HEK293 (cell line): ENCODE results near the gene CORO7.
A peak's percentile ranks its signal among the peaks of the same experiment; 100 is the strongest.

Experiments used
- CTCF ChIA-PET: fragments of 350-600 bp; formaldehyde crosslinking; extraction: SDS; loops from one replicate; lab custom pipeline; 2021; ENCODE audit warnings: antibody characterized with exemption; lab: Yijun Ruan, JAX
- POLR2A ChIA-PET: fragments of 300-600 bp; formaldehyde crosslinking; extraction: SDS; loops from one replicate; lab custom pipeline; 2020; ENCODE audit warnings: antibody characterized with exemption, inconsistent platforms; lab: Yijun Ruan, JAX
- H3K27ac ChIP-seq: fragments of 200-500 bp; sonication (Bioruptor generic); 2 replicates; pipeline ENCODE4 v1.5.1; 2014; ENCODE audit warnings: low read depth, low read length, control low read depth, inconsistent platforms; ENCODE audit errors: extremely low read depth
- H3K36me3 ChIP-seq, 2 experiments: fragments of 200-500 bp in 1 of 2; sonication (Bioruptor generic) in 1 of 2; 1 replicate in 1 of 2; 2 replicates in 1 of 2; pipeline ENCODE4 v1.5.1; 2014 to 2017; ENCODE audit warnings: inconsistent platforms in 2 of 2, low read length in 2 of 2; ENCODE audit not compliant: control insufficient read depth in 2 of 2, insufficient read depth in 1 of 2
- H3K4me1 ChIP-seq: fragments of 200-500 bp; sonication (Bioruptor generic); 2 replicates; pipeline ENCODE4 v1.5.1; 2014; ENCODE audit warnings: mild to moderate bottlenecking, low read length, inconsistent platforms; ENCODE audit not compliant: control insufficient read depth, insufficient read depth
- H3K4me3 ChIP-seq: 2 replicates; pipeline ENCODE4 v1.5.1; 2011; ENCODE audit warnings: low read depth, mild to moderate bottlenecking, control low read depth, low read length, moderate library complexity
- H3K9me3 ChIP-seq: fragments of 200-500 bp; sonication (Bioruptor generic); 2 replicates; pipeline ENCODE4 v1.5.1; 2014; ENCODE audit warnings: low read depth, low read length, inconsistent platforms; ENCODE audit not compliant: control insufficient read depth, insufficient read depth
- CTCF ChIP-seq: fragments of 450-650 bp; formaldehyde crosslinking; IDR thresholded peaks from 2 replicates; pipeline ENCODE4 v1.5.1; 2016; ENCODE audit warnings: missing biosample characterization, missing genetic modification characterization
- GLIS2 ChIP-seq: fragments of 450-650 bp; formaldehyde crosslinking; IDR thresholded peaks from 2 replicates; pipeline ENCODE4 v1.5.1; 2016; ENCODE audit warnings: missing biosample characterization, missing genetic modification characterization
- HIC1 ChIP-seq: fragments of 450-650 bp; formaldehyde crosslinking; IDR thresholded peaks from 2 replicates; pipeline ENCODE4 v1.5.1; 2016; ENCODE audit warnings: missing biosample characterization, missing genetic modification characterization
- KLF1 ChIP-seq: fragments of 450-650 bp; formaldehyde crosslinking; IDR thresholded peaks from 2 replicates; pipeline ENCODE4 v1.5.1; 2016; ENCODE audit warnings: missing biosample characterization, missing genetic modification characterization
- KLF17 ChIP-seq: fragments of 450-650 bp; formaldehyde crosslinking; IDR thresholded peaks from 2 replicates; pipeline ENCODE4 v1.5.1; 2016; ENCODE audit warnings: missing biosample characterization, missing genetic modification characterization
- SP7 ChIP-seq: fragments of 450-650 bp; formaldehyde crosslinking; IDR thresholded peaks from 2 replicates; pipeline ENCODE4 v1.5.1; 2016; ENCODE audit warnings: missing biosample characterization, missing genetic modification characterization
- ZBTB8A ChIP-seq: fragments of 450-650 bp; formaldehyde crosslinking; IDR thresholded peaks from 2 replicates; pipeline ENCODE4 v1.5.1; 2016; ENCODE audit warnings: missing biosample characterization, missing genetic modification characterization
- ZFHX2 ChIP-seq: fragments of 450-650 bp; formaldehyde crosslinking; conservative IDR thresholded peaks from 2 replicates; pipeline ENCODE4 v1.5.1; 2016; ENCODE audit warnings: missing biosample characterization, missing genetic modification characterization
- ZFP69B ChIP-seq: fragments of 450-650 bp; formaldehyde crosslinking; IDR thresholded peaks from 2 replicates; pipeline ENCODE4 v1.5.1; 2016; ENCODE audit warnings: missing biosample characterization, missing genetic modification characterization
- ZNF132 ChIP-seq: fragments of 450-650 bp; formaldehyde crosslinking; IDR thresholded peaks from 2 replicates; pipeline ENCODE4 v1.5.1; 2017; ENCODE audit warnings: missing biosample characterization, missing genetic modification characterization, borderline replicate concordance
- ZNF148 ChIP-seq: fragments of 450-650 bp; formaldehyde crosslinking; IDR thresholded peaks from 2 replicates; pipeline ENCODE4 v1.5.0; 2017; ENCODE audit warnings: missing biosample characterization, missing genetic modification characterization, borderline replicate concordance
- ZNF211 ChIP-seq: fragments of 450-650 bp; formaldehyde crosslinking; IDR thresholded peaks from 2 replicates; pipeline ENCODE4 v1.5.1; 2016; ENCODE audit warnings: low read depth, missing biosample characterization, missing genetic modification characterization
- ZNF629 ChIP-seq: fragments of 450-650 bp; formaldehyde crosslinking; IDR thresholded peaks from 2 replicates; pipeline ENCODE4 v1.5.1; 2017; ENCODE audit warnings: missing biosample characterization, missing genetic modification characterization
- ZNF837 ChIP-seq: fragments of 450-650 bp; formaldehyde crosslinking; IDR thresholded peaks from 2 replicates; pipeline ENCODE4 v1.5.1; 2016; ENCODE audit warnings: missing biosample characterization, missing genetic modification characterization
- TF ChIP-seq, protein P1 (sequence below): fragments of 450-650 bp; formaldehyde crosslinking; IDR thresholded peaks from 2 replicates; pipeline ENCODE4 v1.5.1; 2016; ENCODE audit warnings: missing biosample characterization, missing genetic modification characterization
- TF ChIP-seq, protein P2 (sequence below): fragments of 450-650 bp; formaldehyde crosslinking; IDR thresholded peaks from 2 replicates; pipeline ENCODE4 v1.5.1; 2016; ENCODE audit warnings: missing biosample characterization, missing genetic modification characterization

CORO7 gene

DNA sequence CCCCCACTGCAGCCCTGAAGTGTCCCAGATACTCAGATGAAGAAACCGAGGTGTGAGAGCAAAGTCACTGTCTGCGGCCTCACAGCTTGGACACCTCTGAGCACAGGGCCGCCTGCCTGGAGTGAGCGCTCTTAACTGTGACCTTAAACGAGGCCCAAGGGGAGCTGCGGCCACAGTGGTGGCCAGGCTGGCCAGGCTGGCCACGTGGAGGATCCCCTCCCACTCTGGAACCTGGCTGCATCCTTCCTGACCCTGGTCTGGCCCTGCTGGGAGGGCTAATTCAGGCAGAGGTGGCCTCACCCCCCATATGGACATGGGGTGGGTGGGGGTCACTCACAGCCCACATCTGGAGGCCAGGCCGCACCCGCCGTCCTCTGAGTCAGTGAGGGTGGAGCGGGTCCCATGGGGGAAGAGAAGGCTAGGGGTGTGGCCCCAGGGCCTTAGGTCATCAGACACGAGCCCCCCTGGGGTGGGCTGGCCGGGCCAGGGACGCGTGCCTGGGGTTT lies 38.2 kb downstream of the CORO7 start:
- H3K4me3 ChIP-seq = no peak overlapping the region
- H3K9me3 ChIP-seq = no peaks in the 10 kb centered on the region
- H3K4me1 ChIP-seq = peaks cover 10% of the 10 kb centered on the region
- peaks cover 0 to 20% of the 10 kb centered on the region in 2 experiments; a peak in 1 of 3 replicates for H3K36me3 ChIP-seq
- CTCF ChIA-PET = interaction anchor here (0.7 to 2.1 kb wide), 5 partner anchors 8 to 25 kb away, joined by 3 to 19 read pairs (median 5); no protein-coding TSS in a partner anchor
- no peak for TF ChIP-seq ZFP69B
- no peak for TF ChIP-seq ZNF148
- peak; percentile 98 for TF ChIP-seq KLF1
- TF ChIP-seq KLF17 (tag by site-specific recombination) = peak; percentile 58; the same call in 1 of the 2 replicates
- TF ChIP-seq SP7 (tag by site-specific recombination) = no peak
- TF ChIP-seq CTCF (tag by site-specific recombination) = 0 out of 2 replicates have a peak, but pooled peaks have one; percentile 2
- TF ChIP-seq, protein P1, sequence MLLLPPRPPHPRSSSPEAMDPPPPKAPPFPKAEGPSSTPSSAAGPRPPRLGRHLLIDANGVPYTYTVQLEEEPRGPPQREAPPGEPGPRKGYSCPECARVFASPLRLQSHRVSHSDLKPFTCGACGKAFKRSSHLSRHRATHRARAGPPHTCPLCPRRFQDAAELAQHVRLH = no peak
- no peak for TF ChIP-seq ZNF837 (tag by site-specific recombination)
- peak; percentile 41; the same call in 1 of the 2 replicates for TF ChIP-seq GLIS2 (tag by site-specific recombination)
- POLR2A ChIA-PET = interaction anchor here (1.2 kb wide), 1 partner anchor 9 kb away, joined by 3 read pairs; no protein-coding TSS in a partner anchor
- no peak overlapping the region for H3K27ac ChIP-seq

DNA sequence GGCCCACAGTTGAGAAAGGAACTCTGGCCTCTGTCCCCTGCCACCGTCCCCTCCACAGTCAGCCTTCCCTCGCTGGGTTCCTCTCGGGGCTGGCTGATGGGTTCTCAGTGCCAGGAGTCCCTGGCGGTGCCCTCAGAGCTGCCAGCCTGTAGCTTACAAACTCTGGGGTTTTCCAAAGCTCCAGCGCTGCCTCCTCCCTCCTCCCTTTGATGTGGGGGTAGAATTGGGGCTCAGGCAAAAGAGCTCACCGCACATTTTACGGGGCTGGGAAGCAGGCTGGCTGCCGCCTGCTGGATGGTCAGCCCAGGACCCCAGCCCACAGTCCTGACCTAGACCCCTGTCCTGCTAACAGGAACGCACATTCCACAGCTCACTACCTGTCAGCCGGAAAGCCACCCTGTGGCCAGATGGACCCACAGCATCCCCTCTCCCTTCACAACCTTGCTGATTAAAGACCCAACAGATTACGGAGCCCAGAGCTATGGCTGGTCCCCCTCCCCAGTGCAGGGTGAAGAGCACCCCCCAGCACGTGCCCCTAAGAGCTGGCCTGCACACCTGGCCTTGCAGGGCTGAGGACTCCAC lies 38.7 kb downstream of the CORO7 start:
- Histone ChIP-seq H3K4me3 (no peak overlapping the region), H3K4me1 (peaks cover 15% of the 10 kb centered on the region), H3K27ac (no peak overlapping the region), H3K9me3 (no peaks in the 10 kb centered on the region), H3K36me3 (peaks cover 0 to 16% of the 10 kb centered on the region in 2 experiments; a peak in 1 of 3 replicates)
- TF ChIP-seq ZNF132 (tag by site-specific recombination) = no peak
- 0 out of 2 replicates have a peak, but pooled peaks have one; percentile 20 for TF ChIP-seq CTCF (tag by site-specific recombination)
- TF ChIP-seq ZNF629 (tag by site-specific recombination) = no peak
- no peak for TF ChIP-seq ZNF211 (tag by site-specific recombination)
- TF ChIP-seq ZBTB8A = no peak
- TF ChIP-seq HIC1 (tag by site-specific recombination) = peak; percentile 74
- TF ChIP-seq ZFHX2 = no peak
- TF ChIP-seq, protein P2, sequence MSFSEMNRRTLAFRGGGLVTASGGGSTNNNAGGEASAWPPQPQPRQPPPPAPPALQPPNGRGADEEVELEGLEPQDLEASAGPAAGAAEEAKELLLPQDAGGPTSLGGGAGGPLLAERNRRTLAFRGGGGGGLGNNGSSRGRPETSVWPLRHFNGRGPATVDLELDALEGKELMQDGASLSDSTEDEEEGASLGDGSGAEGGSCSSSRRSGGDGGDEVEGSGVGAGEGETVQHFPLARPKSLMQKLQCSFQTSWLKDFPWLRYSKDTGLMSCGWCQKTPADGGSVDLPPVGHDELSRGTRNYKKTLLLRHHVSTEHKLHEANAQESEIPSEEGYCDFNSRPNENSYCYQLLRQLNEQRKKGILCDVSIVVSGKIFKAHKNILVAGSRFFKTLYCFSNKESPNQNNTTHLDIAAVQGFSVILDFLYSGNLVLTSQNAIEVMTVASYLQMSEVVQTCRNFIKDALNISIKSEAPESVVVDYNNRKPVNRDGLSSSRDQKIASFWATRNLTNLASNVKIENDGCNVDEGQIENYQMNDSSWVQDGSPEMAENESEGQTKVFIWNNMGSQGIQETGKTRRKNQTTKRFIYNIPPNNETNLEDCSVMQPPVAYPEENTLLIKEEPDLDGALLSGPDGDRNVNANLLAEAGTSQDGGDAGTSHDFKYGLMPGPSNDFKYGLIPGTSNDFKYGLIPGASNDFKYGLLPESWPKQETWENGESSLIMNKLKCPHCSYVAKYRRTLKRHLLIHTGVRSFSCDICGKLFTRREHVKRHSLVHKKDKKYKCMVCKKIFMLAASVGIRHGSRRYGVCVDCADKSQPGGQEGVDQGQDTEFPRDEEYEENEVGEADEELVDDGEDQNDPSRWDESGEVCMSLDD (tag by site-specific recombination) = no peak
- ChIA-PET POLR2A (interaction anchor here (1.2 kb wide), 1 partner anchor 8 kb away, joined by 3 read pairs; no protein-coding TSS in a partner anchor), CTCF (interaction anchor here (0.5 to 1.6 kb wide), 5 partner anchors 9 to 392 kb away, joined by 3 to 5 read pairs (median 4); no protein-coding TSS in a partner anchor)
